HepG2 (cell line): Measurements from ENCODE around the gene PDCD1LG2. TPM values are rescaled to one million over a fixed set of nuclear protein-coding genes. Genes with fewer than 3 reads are reported as not detected.

Source experiments
- ATAC-seq: fragments of 200-7000 bp; cut with Tn5 transposase; 3 replicates; pipeline ENCODE4 v1.9.1; 2020; ENCODE audit warnings: mild to moderate bottlenecking, moderate library complexity
- BruUV-seq: library from RNA; stranded (reverse); fragments of 400-500 nt; replicated peaks from 2 replicates; lab custom pipeline; 2021; lab: Mats Ljungman, UMichigan
- CTCF ChIA-PET: fragments of 300-600 bp; formaldehyde crosslinking; extraction: SDS; loops from one replicate; lab custom pipeline; 2021; ENCODE audit warnings: low total read pairs, inconsistent platforms, low intra/inter-chr PET ratio; lab: Yijun Ruan, JAX
- POLR2A ChIA-PET: fragments of 350-600 bp; sonication (Branson Sonifier 250); formaldehyde crosslinking; loops from one replicate; lab custom pipeline; 2020; ENCODE audit warnings: antibody characterized with exemption, inconsistent platforms; lab: Yijun Ruan, JAX
- DNase-seq: peaks from one replicate; pipeline ENCODE4 v3.0.0-alpha.2; 2015; ENCODE audit warnings: low spot score
- FAIRE-seq: peaks from 3 replicates; lab custom pipeline; 2011; peaks lifted over from hg19 to GRCh38; lab: Jason Lieb, UNC
- H2AFZ ChIP-seq: one replicate; pipeline ENCODE4 v1.6.1; 2011; ENCODE audit warnings: low read length, inconsistent platforms
- H3K27ac ChIP-seq: fragments of 300-600 bp; 3 replicates; pipeline ENCODE4 v1.8.0; 2011; ENCODE audit warnings: mixed run types, mild to moderate bottlenecking, mixed read lengths, low read length, inconsistent platforms; ENCODE audit not compliant: insufficient read depth; ENCODE audit errors: extremely low read length
- H3K27me3 ChIP-seq, 2 experiments: fragments of 200-600 bp in 1 of 2; 2 replicates in 1 of 2; 3 replicates in 1 of 2; pipeline versions ENCODE4 v1.6.0 to v1.8.0; 2011; ENCODE audit warnings: low read length in 2 of 2, mild to moderate bottlenecking in 2 of 2, moderate library complexity in 2 of 2, inconsistent platforms in 1 of 2; ENCODE audit not compliant: insufficient read depth in 2 of 2, control insufficient read depth in 1 of 2
- H3K36me3 ChIP-seq, 2 experiments: fragments of 200-600 bp in 1 of 2; replicated peaks in 1 of 2; 2 replicates in 1 of 2; 3 replicates in 1 of 2; pipeline versions ENCODE4 v1.5.1 to v1.8.0; 2011; ENCODE audit warnings: low read length in 2 of 2, inconsistent platforms in 1 of 2; ENCODE audit not compliant: insufficient read depth in 2 of 2, control insufficient read depth in 1 of 2
- H3K4me1 ChIP-seq: 2 replicates; pipeline ENCODE4 v1.5.1; 2012; ENCODE audit warnings: low read length, inconsistent platforms; ENCODE audit not compliant: insufficient read depth
- H3K4me2 ChIP-seq: 2 replicates; pipeline ENCODE4 v1.6.0; 2011; ENCODE audit warnings: low read depth, low read length, inconsistent platforms
- H3K4me3 ChIP-seq, 3 experiments: fragments of 200-600 bp in 1 of 3; sonication (generic), shearing (Covaris generic) in 1 of 3; replicated peaks in 1 of 3; 2 replicates each; pipeline ENCODE4 v1.5.1; 2011 to 2016; ENCODE audit warnings: low read length in 3 of 3, inconsistent platforms in 2 of 3, low read depth in 2 of 3, mild to moderate bottlenecking in 2 of 3, control low read depth in 1 of 3, mixed read lengths in 1 of 3; ENCODE audit not compliant: insufficient read depth in 1 of 3
- H3K79me2 ChIP-seq: one replicate; pipeline ENCODE4 v1.6.1; 2011; ENCODE audit warnings: low read length, inconsistent platforms; ENCODE audit not compliant: insufficient read depth
- H3K9ac ChIP-seq: 2 replicates; pipeline ENCODE4 v1.6.0; 2011; ENCODE audit warnings: mild to moderate bottlenecking, low read depth, low read length, inconsistent platforms; ENCODE audit not compliant: insufficient read depth
- H3K9me3 ChIP-seq: 2 replicates; pipeline ENCODE4 v1.5.1; 2012; ENCODE audit warnings: mild to moderate bottlenecking, low read length
- H4K20me1 ChIP-seq: 2 replicates; pipeline ENCODE4 v1.6.0; 2011; ENCODE audit warnings: inconsistent platforms, mild to moderate bottlenecking, low read length, moderate library complexity; ENCODE audit not compliant: insufficient read depth
- ARHGAP35 ChIP-seq: sonication (generic); formaldehyde crosslinking; IDR thresholded peaks from 2 replicates; pipeline ENCODE4 v1.9.0; 2022; ENCODE audit warnings: mild to moderate bottlenecking, inconsistent platforms, moderate library complexity, missing genetic modification reagents, borderline replicate concordance
- CAMTA2 ChIP-seq: sonication (generic); formaldehyde crosslinking; IDR thresholded peaks from 2 replicates; pipeline ENCODE4 v1.4.0; 2020; ENCODE audit warnings: mild to moderate bottlenecking, missing genetic modification reagents, borderline replicate concordance
- SALL2 ChIP-seq: sonication (generic); formaldehyde crosslinking; IDR thresholded peaks from 2 replicates; pipeline ENCODE4 v1.8.1; 2023; ENCODE audit warnings: mild to moderate bottlenecking, missing genetic modification reagents, inconsistent platforms
- SNAPC2 ChIP-seq: sonication (generic); formaldehyde crosslinking; IDR thresholded peaks from 2 replicates; pipeline ENCODE4 v1.8.1; 2022; ENCODE audit warnings: mild to moderate bottlenecking, missing genetic modification reagents
- SP2 ChIP-seq: sonication (generic); formaldehyde crosslinking; IDR thresholded peaks from 2 replicates; pipeline ENCODE4 v1.5.1; 2020; ENCODE audit warnings: mild to moderate bottlenecking, missing genetic modification reagents
- ZBTB3 ChIP-seq: sonication (generic); formaldehyde crosslinking; IDR thresholded peaks from 2 replicates; pipeline ENCODE4 v1.4.0; 2020; ENCODE audit warnings: low read depth, mild to moderate bottlenecking, moderate library complexity, missing genetic modification reagents, borderline replicate concordance
- ZNF225 ChIP-seq: sonication (generic); formaldehyde crosslinking; IDR thresholded peaks from 2 replicates; pipeline ENCODE4 v1.4.0; 2020; ENCODE audit warnings: mild to moderate bottlenecking, missing genetic modification reagents
- ZNF256 ChIP-seq: sonication (generic); formaldehyde crosslinking; conservative IDR thresholded peaks from 2 replicates; pipeline ENCODE4 v1.4.0; 2020; ENCODE audit warnings: missing genetic modification reagents
- ZNF260 ChIP-seq: sonication (generic); formaldehyde crosslinking; IDR thresholded peaks from 2 replicates; pipeline ENCODE4 v1.4.0; 2020; ENCODE audit warnings: missing genetic modification reagents, low read depth, mild to moderate bottlenecking, borderline replicate concordance
- ZNF674 ChIP-seq: sonication (generic); formaldehyde crosslinking; IDR thresholded peaks from 2 replicates; pipeline ENCODE4 v1.5.0; 2020; ENCODE audit warnings: low read depth, mild to moderate bottlenecking, missing genetic modification reagents
- WGBS: methylation state at CpG from one replicate; pipeline ENCODE4 v1.1.6; 2017; ENCODE audit warnings: low lambda C conversion rate; 5-methylcytosine and 5-hydroxymethylcytosine counted together
- in situ Hi-C: cut with HindIII; loops from 2 replicates; pipeline ENCODE4 v1.10.0; 2017; ENCODE audit warnings: low pct_unique_long_range_greater_than_20kb; ENCODE audit not compliant: extremely low pct_ligation_motif_present
- intact Hi-C: fragments of 100-400 bp; cut with micrococcal nuclease; formaldehyde crosslinking; loops from one replicate; pipeline ENCODE4 v1.10.0; 2022; ENCODE audit not compliant: unreplicated experiment
- polyA plus RNA-seq, 8 experiments: library from polyadenylated mRNA; depleted of rRNA in 3 of 8; stranded (reverse) in 7 of 8; unstranded in 1 of 8; fragments of >200 nt; fragmentation: Illumina TruSeq in 4 of 8; extraction: Trizol in 4 of 8; gene quantifications; 2 replicates each; pipeline versions ENCODE4 v1.2.1 to v1.2.3, GENCODE V29; 2011 to 2016; ENCODE audit warnings: low read depth in 4 of 8, missing spikeins in 1 of 8, mixed read lengths in 1 of 8; ENCODE audit not compliant: insufficient read depth in 1 of 8
- total RNA-seq, 5 experiments: library from RNA; depleted of rRNA; stranded (reverse); fragments of >200 nt; fragmentation: Illumina TruSeq; extraction: Trizol; gene quantifications; 2 replicates each; pipeline ENCODE4 v1.2.3, GENCODE V29; 2016; ENCODE audit warnings: low read depth in 1 of 5
- TF ChIP-seq, protein P1 (sequence below): sonication (generic); formaldehyde crosslinking; IDR thresholded peaks from 2 replicates; pipeline ENCODE4 v1.4.0; 2020; ENCODE audit warnings: missing genetic modification reagents
- TF ChIP-seq, protein P2 (sequence below): sonication (generic); formaldehyde crosslinking; conservative IDR thresholded peaks from 2 replicates; pipeline ENCODE4 v1.4.0; 2020; ENCODE audit warnings: missing genetic modification reagents
- TF ChIP-seq, protein P3 (sequence below): sonication (generic); formaldehyde crosslinking; IDR thresholded peaks from 2 replicates; pipeline ENCODE4 v1.4.0; 2020; ENCODE audit warnings: missing genetic modification reagents; ENCODE audit errors: not compliant biosample characterization

Gene PDCD1LG2
- total and polyA plus RNA-seq, 2 of the 13 experiments (the other 11 are each of a cell fraction or from before 2014, with no cell fraction given), result not detected

DNA sequence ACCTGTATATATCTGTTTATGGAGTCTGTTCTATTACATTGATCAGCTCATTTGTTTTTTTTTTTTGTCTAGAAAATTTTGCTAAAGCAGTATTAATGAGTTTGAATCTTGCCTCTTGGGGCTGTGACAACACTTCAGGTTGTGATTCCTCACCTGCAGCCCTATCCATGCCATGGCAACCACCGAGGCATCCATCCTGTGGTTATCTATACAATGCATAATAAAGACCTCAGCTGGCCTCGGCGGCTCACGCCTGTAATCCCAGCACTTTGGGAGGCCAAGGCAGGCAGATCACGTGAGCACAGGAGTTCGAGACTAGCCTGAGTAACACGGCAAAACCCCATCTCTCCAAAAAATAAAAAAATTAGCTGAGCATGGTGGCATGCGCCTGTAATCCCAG, 28.1 kb upstream of the PDCD1LG2 start:
- H3K27ac ChIP-seq, result no peak overlapping the region
- POLR2A ChIA-PET, result no interaction called here
- H3K9me3 ChIP-seq, result no peaks in the 10 kb centered on the region
- peaks cover 0 to 3% of the 10 kb centered on the region in 2 experiments; a peak in 1 of 5 replicates for H3K27me3 ChIP-seq
- no peak overlapping the region for H3K4me2 ChIP-seq
- BruUV-seq, result no TSS peak
- TF ChIP-seq CAMTA2 (CRISPR knock-in tag) (no peak), ZNF225 (no peak), ZNF256 (CRISPR knock-in tag) (no peak)
- TF ChIP-seq, protein P1, sequence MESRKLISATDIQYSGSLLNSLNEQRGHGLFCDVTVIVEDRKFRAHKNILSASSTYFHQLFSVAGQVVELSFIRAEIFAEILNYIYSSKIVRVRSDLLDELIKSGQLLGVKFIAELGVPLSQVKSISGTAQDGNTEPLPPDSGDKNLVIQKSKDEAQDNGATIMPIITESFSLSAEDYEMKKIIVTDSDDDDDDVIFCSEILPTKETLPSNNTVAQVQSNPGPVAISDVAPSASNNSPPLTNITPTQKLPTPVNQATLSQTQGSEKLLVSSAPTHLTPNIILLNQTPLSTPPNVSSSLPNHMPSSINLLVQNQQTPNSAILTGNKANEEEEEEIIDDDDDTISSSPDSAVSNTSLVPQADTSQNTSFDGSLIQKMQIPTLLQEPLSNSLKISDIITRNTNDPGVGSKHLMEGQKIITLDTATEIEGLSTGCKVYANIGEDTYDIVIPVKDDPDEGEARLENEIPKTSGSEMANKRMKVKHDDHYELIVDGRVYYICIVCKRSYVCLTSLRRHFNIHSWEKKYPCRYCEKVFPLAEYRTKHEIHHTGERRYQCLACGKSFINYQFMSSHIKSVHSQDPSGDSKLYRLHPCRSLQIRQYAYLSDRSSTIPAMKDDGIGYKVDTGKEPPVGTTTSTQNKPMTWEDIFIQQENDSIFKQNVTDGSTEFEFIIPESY (CRISPR knock-in tag), result no peak
- no peak for FAIRE-seq
- intact Hi-C loops (no loop called here), in situ Hi-C loops (no loop called here)
- H3K4me3 ChIP-seq, result no peak overlapping the region
- no peak overlapping the region for H2AFZ ChIP-seq
- H3K4me1 ChIP-seq, result peaks cover 6% of the 10 kb centered on the region; the same call in 1 of the 2 replicates
- H3K36me3 ChIP-seq, result no peaks in the 10 kb centered on the region
- no peak for ATAC-seq
- no peaks in the 10 kb centered on the region for H3K79me2 ChIP-seq
- WGBS, result 17% methylated on average over 8 of the region's 8 CpGs
- no peak for DNase-seq
- H3K9ac ChIP-seq, result no peak overlapping the region
- H4K20me1 ChIP-seq, result no peaks in the 10 kb centered on the region
- CTCF ChIA-PET, result no interaction called here

DNA sequence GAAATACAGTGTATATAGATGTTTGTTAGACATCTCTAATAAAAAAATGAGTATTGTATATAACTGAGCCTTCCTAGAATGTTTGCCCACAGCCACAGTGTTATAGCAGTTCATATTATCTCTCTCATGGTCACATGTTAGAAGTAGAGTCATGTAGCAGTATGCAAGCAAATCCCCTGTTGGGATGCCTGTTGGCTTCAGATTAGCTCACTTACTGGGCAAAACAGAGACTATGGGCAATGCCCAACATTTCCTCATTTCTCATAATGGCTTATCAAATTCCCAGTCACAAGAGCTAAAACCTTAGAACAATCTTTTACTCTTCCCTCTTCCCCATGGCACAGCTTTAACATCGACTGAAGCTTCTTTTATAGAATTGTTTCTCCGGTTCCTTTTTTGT, 27.0 kb upstream of the PDCD1LG2 start:
- Histone ChIP-seq H3K4me3 (no peak overlapping the region), H3K27me3 (peaks cover 0 to 4% of the 10 kb centered on the region in 2 experiments; a peak in 1 of 5 replicates), H3K27ac (no peak overlapping the region), H3K4me1 (peaks cover 6% of the 10 kb centered on the region; the same call in 1 of the 2 replicates), H3K9me3 (no peaks in the 10 kb centered on the region), H3K79me2 (no peaks in the 10 kb centered on the region), H2AFZ (no peak overlapping the region), H3K36me3 (no peaks in the 10 kb centered on the region), H4K20me1 (no peaks in the 10 kb centered on the region), H3K9ac (no peak overlapping the region), H3K4me2 (no peak overlapping the region)
- FAIRE-seq, result no peak
- 32% methylated on average over 2 of the region's 2 CpGs for WGBS
- ChIA-PET POLR2A (no interaction called here), CTCF (no interaction called here)
- DNase-seq, result no peak
- no peak for ATAC-seq
- no TSS peak for BruUV-seq
- in situ Hi-C loops, result no loop called here
- intact Hi-C loops, result no loop called here
- TF ChIP-seq ZNF674 (CRISPR knock-in tag), result no peak
- TF ChIP-seq, protein P2, sequence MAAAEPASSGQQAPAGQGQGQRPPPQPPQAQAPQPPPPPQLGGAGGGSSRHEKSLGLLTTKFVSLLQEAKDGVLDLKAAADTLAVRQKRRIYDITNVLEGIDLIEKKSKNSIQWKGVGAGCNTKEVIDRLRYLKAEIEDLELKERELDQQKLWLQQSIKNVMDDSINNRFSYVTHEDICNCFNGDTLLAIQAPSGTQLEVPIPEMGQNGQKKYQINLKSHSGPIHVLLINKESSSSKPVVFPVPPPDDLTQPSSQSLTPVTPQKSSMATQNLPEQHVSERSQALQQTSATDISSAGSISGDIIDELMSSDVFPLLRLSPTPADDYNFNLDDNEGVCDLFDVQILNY (CRISPR knock-in tag), result no peak
- TF ChIP-seq, protein P3, sequence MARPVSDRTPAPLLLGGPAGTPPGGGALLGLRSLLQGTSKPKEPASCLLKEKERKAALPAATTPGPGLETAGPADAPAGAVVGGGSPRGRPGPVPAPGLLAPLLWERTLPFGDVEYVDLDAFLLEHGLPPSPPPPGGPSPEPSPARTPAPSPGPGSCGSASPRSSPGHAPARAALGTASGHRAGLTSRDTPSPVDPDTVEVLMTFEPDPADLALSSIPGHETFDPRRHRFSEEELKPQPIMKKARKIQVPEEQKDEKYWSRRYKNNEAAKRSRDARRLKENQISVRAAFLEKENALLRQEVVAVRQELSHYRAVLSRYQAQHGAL (CRISPR knock-in tag), result no peak
- TF ChIP-seq ZBTB3 (CRISPR knock-in tag), result no peak
- no peak for TF ChIP-seq SP2 (CRISPR knock-in tag)
- no peak for TF ChIP-seq SNAPC2 (CRISPR knock-in tag)
- no peak for TF ChIP-seq SALL2
- TF ChIP-seq ZNF260, result no peak
- TF ChIP-seq ARHGAP35 (CRISPR knock-in tag), result no peak
